GM20000 (cell line): ENCODE results near the gene PSMD14.

ENCODE experiments used
- DNase-seq: peaks from one replicate; pipeline ENCODE4 v3.0.0; 2012; ENCODE audit warnings: low spot score
- CTCF ChIP-seq: IDR thresholded peaks from 2 replicates; pipeline ENCODE4 v1.5.1; 2012; ENCODE audit warnings: mild to moderate bottlenecking, control low read depth; ENCODE audit errors: extremely low read depth, missing control alignments

The PSMD14 gene

GRCh38 chr2:161303535-161304050 lies 4.6 kb upstream of the PSMD14 start:
- no peak for DNase-seq
- TF ChIP-seq CTCF: no peak

- DNase-seq: no peak
- no peak for TF ChIP-seq CTCF
Measured at GRCh38 chr2:161306919-161307318, 1.3 kb upstream of the PSMD14 start.

- TF ChIP-seq CTCF: no peak
- DNase-seq: no peak
Measured at GRCh38 chr2:161307676-161308075, 549 bp upstream of the PSMD14 start.

- no peak for TF ChIP-seq CTCF
- DNase-seq: no peak
Measured at GRCh38 chr2:161312996-161313395, 4.8 kb downstream of the PSMD14 start.

GRCh38 chr2:161315380-161315779 lies 7.2 kb downstream of the PSMD14 start:
- no peak for TF ChIP-seq CTCF
- DNase-seq: no peak

GRCh38 chr2:161316701-161317100 lies 8.5 kb downstream of the PSMD14 start:
- DNase-seq: no peak
- TF ChIP-seq CTCF: no peak

GRCh38 chr2:161321944-161322648 lies 13.9 kb downstream of the PSMD14 start:
- DNase-seq: no peak
- no peak for TF ChIP-seq CTCF
